Type B pancreatic cell (in vitro differentiated cells): ENCODE measurements around the gene DEPDC1. TPM values are rescaled to one million over a fixed set of nuclear protein-coding genes. Genes with fewer than 3 reads are reported as not detected.

Source experiments
- DNase-seq: peaks from one replicate; pipeline ENCODE4 v3.0.0; 2021; ENCODE audit warnings: mixed read lengths; ENCODE audit not compliant: unreplicated experiment; ENCODE audit errors: extremely low spot score
- H3K27ac Mint-ChIP-seq: 2 replicates; pipeline ENCODE4 v1.8.0; 2021; ENCODE audit warnings: mild to moderate bottlenecking, mixed read lengths
- H3K27me3 Mint-ChIP-seq: 2 replicates; pipeline ENCODE4 v1.8.0; 2021; ENCODE audit warnings: mixed read lengths
- H3K36me3 Mint-ChIP-seq: 2 replicates; pipeline ENCODE4 v1.8.0; 2021; ENCODE audit warnings: mixed read lengths
- H3K4me1 Mint-ChIP-seq: one replicate; pipeline ENCODE4 v1.8.0; 2021; ENCODE audit warnings: mixed read lengths; ENCODE audit not compliant: unreplicated experiment
- H3K4me3 Mint-ChIP-seq: 2 replicates; pipeline ENCODE4 v1.8.0; 2021; ENCODE audit warnings: mild to moderate bottlenecking, mixed read lengths
- H3K9me3 Mint-ChIP-seq: 2 replicates; pipeline ENCODE4 v1.8.0; 2021; ENCODE audit warnings: mixed read lengths
- CTCF ChIP-seq: fragments of 200-600 bp; sonication (generic); conservative IDR thresholded peaks from 2 replicates; pipeline ENCODE4 v1.5.0; 2021; ENCODE audit warnings: antibody characterized with exemption, mild to moderate bottlenecking
- total RNA-seq: library from RNA; stranded (reverse); gene quantifications from 2 replicates; pipeline ENCODE4 v1.2.1, GENCODE V29; 2021; ENCODE audit warnings: low replicate concordance

DEPDC1 gene
- total RNA-seq, 1 donor from 2014 or later: 25.7 TPM

DNA sequence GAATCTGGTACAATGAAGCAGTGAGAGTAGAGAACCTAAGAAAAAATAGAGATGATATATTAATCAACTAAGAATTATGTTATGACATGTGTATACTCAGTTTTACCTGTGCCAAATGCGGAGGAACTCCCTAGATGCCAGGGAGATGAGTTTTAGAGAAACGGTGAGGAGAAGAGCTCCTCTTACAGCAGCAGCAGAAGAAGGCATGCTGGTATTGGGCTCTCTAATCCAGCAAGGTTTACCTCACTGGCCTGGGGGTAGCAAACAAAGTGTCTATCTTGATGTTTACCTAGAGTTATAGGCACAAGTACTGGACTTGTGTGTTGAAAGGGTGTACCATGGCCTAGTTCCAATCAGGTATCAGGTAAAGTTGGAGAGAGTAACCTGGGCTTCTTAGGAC, 28.9 kb upstream of the DEPDC1 start:
- Mint-ChIP-seq H3K27ac (no peak overlapping the region), H3K36me3 (no peaks in the 10 kb centered on the region), H3K4me3 (no peak overlapping the region), H3K9me3 (no peaks in the 10 kb centered on the region), H3K4me1 (peaks cover 1% of the 10 kb centered on the region), H3K27me3 (no peaks in the 10 kb centered on the region)
- no peak for TF ChIP-seq CTCF
- no peak for DNase-seq

- Mint-ChIP-seq H3K27me3 (no peaks in the 10 kb centered on the region), H3K9me3 (no peaks in the 10 kb centered on the region), H3K36me3 (no peaks in the 10 kb centered on the region), H3K4me3 (no peak overlapping the region), H3K4me1 (peaks cover 4% of the 10 kb centered on the region), H3K27ac (no peak overlapping the region)
- no peak for TF ChIP-seq CTCF
- DNase-seq: no peak
Observed at GRCh38 chr1:68521286-68521685, 24.4 kb upstream of the DEPDC1 start.

DNA sequence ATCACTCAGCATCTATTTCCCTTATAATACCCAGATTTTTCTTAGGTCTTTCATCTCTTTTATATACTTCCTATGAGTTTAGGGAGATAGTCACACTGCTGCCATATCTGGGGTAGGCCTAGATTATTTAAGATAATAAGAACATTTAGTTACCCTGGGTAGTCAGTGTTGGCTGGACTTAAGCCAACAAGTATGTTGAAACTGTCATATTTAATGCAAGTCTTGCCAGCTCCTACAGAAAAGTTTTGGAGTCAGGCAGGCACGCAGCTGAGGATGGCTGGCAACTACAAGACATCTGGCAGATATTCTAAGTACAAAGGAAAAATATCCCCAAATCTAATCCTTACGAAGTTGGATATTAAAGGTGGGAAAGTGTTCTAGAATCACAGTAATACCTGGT, 19.2 kb upstream of the DEPDC1 start:
- TF ChIP-seq CTCF: no peak
- H3K9me3 Mint-ChIP-seq: peaks cover 4% of the 10 kb centered on the region

GRCh38 chr1:68511254-68511653, 14.4 kb upstream of the DEPDC1 start:
- Mint-ChIP-seq H3K27ac (no peak overlapping the region), H3K27me3 (no peaks in the 10 kb centered on the region), H3K9me3 (peaks cover 4% of the 10 kb centered on the region), H3K36me3 (no peaks in the 10 kb centered on the region), H3K4me3 (no peak overlapping the region), H3K4me1 (no peaks in the 10 kb centered on the region)
- no peak for DNase-seq
- no peak for TF ChIP-seq CTCF

More for the DNA sequence above, 19.2 kb upstream of the DEPDC1 start:
- Mint-ChIP-seq H3K4me3 (no peak overlapping the region), H3K36me3 (no peaks in the 10 kb centered on the region), H3K4me1 (peaks cover 4% of the 10 kb centered on the region), H3K27me3 (no peaks in the 10 kb centered on the region), H3K27ac (no peak overlapping the region)
- no peak for DNase-seq

GRCh38 chr1:68506386-68506785, 9.5 kb upstream of the DEPDC1 start:
- no peaks in the 10 kb centered on the region for H3K36me3 Mint-ChIP-seq
- H3K4me1 Mint-ChIP-seq: no peaks in the 10 kb centered on the region
- H3K4me3 Mint-ChIP-seq: no peak overlapping the region
- no peak for TF ChIP-seq CTCF
- no peak for DNase-seq
- H3K27ac Mint-ChIP-seq: no peak overlapping the region
- no peaks in the 10 kb centered on the region for H3K27me3 Mint-ChIP-seq
- H3K9me3 Mint-ChIP-seq: no peaks in the 10 kb centered on the region

- DNase-seq: no peak
- Mint-ChIP-seq H3K27me3 (no peaks in the 10 kb centered on the region), H3K36me3 (no peaks in the 10 kb centered on the region), H3K4me1 (no peaks in the 10 kb centered on the region), H3K27ac (no peak overlapping the region), H3K9me3 (no peaks in the 10 kb centered on the region), H3K4me3 (no peak overlapping the region)
- no peak for TF ChIP-seq CTCF
Observed at GRCh38 chr1:68503085-68503484, 6.2 kb upstream of the DEPDC1 start.
